Adipocyte (in vitro differentiated cells): Measurements from ENCODE around the gene RUNX1.
"Not testable (repeated sequence)": the region's sequence is repeated elsewhere in the genome, so short reads cannot be mapped to it uniquely, and the experiment has no call there.

Experiments used
- DNase-seq: peaks from one replicate; pipeline ENCODE4 v3.0.0-alpha.2; 2015; ENCODE audit warnings: low read depth
- H3K27me3 ChIP-seq: replicated peaks from 2 replicates; pipeline ENCODE4 v1.7.0; 2013; ENCODE audit warnings: mild to moderate bottlenecking, low read length, moderate library complexity; ENCODE audit not compliant: control insufficient read depth, insufficient read depth
- H3K36me3 ChIP-seq: 2 replicates; pipeline ENCODE4 v1.7.0; 2013; ENCODE audit warnings: low read length, mild to moderate bottlenecking, moderate library complexity; ENCODE audit not compliant: control insufficient read depth, insufficient read depth, severe bottlenecking
- H3K4me1 ChIP-seq: 2 replicates; pipeline ENCODE4 v1.7.0; 2013; ENCODE audit warnings: mild to moderate bottlenecking, low read length, moderate library complexity; ENCODE audit not compliant: control insufficient read depth, insufficient read depth
- H3K4me3 ChIP-seq: 2 replicates; pipeline ENCODE4 v1.7.0; 2013; ENCODE audit warnings: mild to moderate bottlenecking, low read length, moderate library complexity
- H3K9ac ChIP-seq: 2 replicates; pipeline ENCODE4 v1.7.0; 2013; ENCODE audit warnings: mild to moderate bottlenecking, low read length, moderate library complexity
- H3K9me3 ChIP-seq: 2 replicates; pipeline ENCODE4 v1.7.0; 2013; ENCODE audit warnings: mild to moderate bottlenecking, low read length, moderate library complexity; ENCODE audit not compliant: control insufficient read depth

RUNX1 gene

GRCh38 chr21:34804584-34804983 is 244.5 kb downstream of the RUNX1 start:
- Histone ChIP-seq H3K36me3 (peaks cover 23% of the 10 kb centered on the region), H3K9me3 (peaks cover 12% of the 10 kb centered on the region), H3K4me1 (peaks cover 50% of the 10 kb centered on the region)
- DNase-seq, H3K27me3 ChIP-seq, H3K4me3 ChIP-seq, H3K9ac ChIP-seq: not testable (repeated sequence)

GRCh38 chr21:34803782-34804370 is 245.2 kb downstream of the RUNX1 start:
- DNase-seq, result no peak
- Histone ChIP-seq H3K27me3 (no peaks in the 10 kb centered on the region), H3K4me3 (no peak overlapping the region), H3K4me1 (peaks cover 43% of the 10 kb centered on the region), H3K9ac (no peak overlapping the region), H3K36me3 (peaks cover 25% of the 10 kb centered on the region), H3K9me3 (peaks cover 12% of the 10 kb centered on the region)

GRCh38 chr21:34802180-34802899 is 246.8 kb downstream of the RUNX1 start:
- Histone ChIP-seq H3K9ac (no peak overlapping the region), H3K4me3 (no peak overlapping the region), H3K4me1 (peaks cover 33% of the 10 kb centered on the region), H3K27me3 (no peaks in the 10 kb centered on the region), H3K36me3 (peaks cover 40% of the 10 kb centered on the region), H3K9me3 (peaks cover 12% of the 10 kb centered on the region)
- no peak for DNase-seq

- H3K9ac ChIP-seq, result no peak overlapping the region
- peaks cover 38% of the 10 kb centered on the region for H3K4me1 ChIP-seq
- H3K9me3 ChIP-seq, result peaks cover 7% of the 10 kb centered on the region
- peaks cover 48% of the 10 kb centered on the region for H3K36me3 ChIP-seq
- no peaks in the 10 kb centered on the region for H3K27me3 ChIP-seq
- no peak for DNase-seq
- no peak overlapping the region for H3K4me3 ChIP-seq
These were observed 247.5 kb downstream of the RUNX1 start for GRCh38 chr21:34801519-34802132.

- Histone ChIP-seq H3K4me1 (peaks cover 44% of the 10 kb centered on the region), H3K27me3 (no peaks in the 10 kb centered on the region), H3K36me3 (peaks cover 49% of the 10 kb centered on the region), H3K9ac (peak overlapping the region; percentile 34), H3K4me3 (no peak overlapping the region), H3K9me3 (peaks cover under 1% of the 10 kb centered on the region)
- peak; percentile 51 for DNase-seq
These were observed 248.1 kb downstream of the RUNX1 start for GRCh38 chr21:34800797-34801518.

GRCh38 chr21:34799092-34799491 is 250.0 kb downstream of the RUNX1 start:
- H3K36me3 ChIP-seq, result peaks cover 55% of the 10 kb centered on the region
- H3K4me1 ChIP-seq, result peaks cover 63% of the 10 kb centered on the region
- no peak overlapping the region for H3K9ac ChIP-seq
- H3K4me3 ChIP-seq, result no peak overlapping the region
- H3K9me3 ChIP-seq, result no peaks in the 10 kb centered on the region
- H3K27me3 ChIP-seq, result no peaks in the 10 kb centered on the region
- no peak for DNase-seq

- Histone ChIP-seq H3K27me3 (no peaks in the 10 kb centered on the region), H3K36me3 (peaks cover 57% of the 10 kb centered on the region), H3K9ac (no peak overlapping the region), H3K4me3 (no peak overlapping the region), H3K9me3 (no peaks in the 10 kb centered on the region), H3K4me1 (peaks cover 63% of the 10 kb centered on the region)
- peak; percentile 67 for DNase-seq
These were observed 251.1 kb downstream of the RUNX1 start for GRCh38 chr21:34797921-34798535.

GRCh38 chr21:34797201-34797525 is 251.9 kb downstream of the RUNX1 start:
- Histone ChIP-seq H3K4me1 (peaks cover 59% of the 10 kb centered on the region), H3K9me3 (no peaks in the 10 kb centered on the region), H3K4me3 (no peak overlapping the region), H3K9ac (peak overlapping the region; percentile 84), H3K36me3 (peaks cover 61% of the 10 kb centered on the region), H3K27me3 (no peaks in the 10 kb centered on the region)
- DNase-seq, result no peak

- peak overlapping the region; percentile 11 for H3K4me3 ChIP-seq
- peaks cover 59% of the 10 kb centered on the region for H3K36me3 ChIP-seq
- H3K27me3 ChIP-seq, result no peaks in the 10 kb centered on the region
- H3K9me3 ChIP-seq, result no peaks in the 10 kb centered on the region
- peak overlapping the region; percentile 84 for H3K9ac ChIP-seq
- H3K4me1 ChIP-seq, result peaks cover 54% of the 10 kb centered on the region
- peak; percentile 43 for DNase-seq
These were observed 252.4 kb downstream of the RUNX1 start for GRCh38 chr21:34796518-34797200.

DNA sequence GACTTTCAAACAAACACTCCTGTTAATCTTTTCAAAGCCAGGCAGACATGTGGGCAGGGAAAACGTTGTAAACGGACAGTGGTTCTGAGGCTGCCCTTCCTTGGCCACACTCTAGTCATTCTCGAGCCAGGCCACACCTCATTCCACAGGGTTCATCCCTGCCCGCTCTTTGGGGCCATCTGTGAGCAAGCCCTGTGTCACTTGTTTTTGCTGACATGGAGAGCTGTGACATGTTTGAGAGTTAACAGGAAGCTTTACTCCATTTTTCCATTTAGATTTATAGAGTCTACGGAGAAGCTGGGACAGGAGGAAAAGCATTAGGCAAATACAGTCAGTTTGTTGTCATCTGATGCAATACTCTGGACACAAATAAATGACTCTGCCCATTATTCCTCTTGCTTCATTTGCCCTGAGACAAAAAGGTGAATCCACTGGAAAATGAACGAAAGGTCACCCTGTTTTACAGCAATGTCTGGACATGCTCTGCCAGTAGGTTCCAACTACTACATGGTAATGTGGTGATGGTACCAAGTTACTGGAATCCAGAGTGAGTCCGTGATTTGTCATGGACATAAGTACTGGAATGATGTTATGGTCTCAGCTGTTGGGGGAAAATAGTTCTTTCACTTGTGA is 253.4 kb downstream of the RUNX1 start:
- Histone ChIP-seq H3K4me3 (peak overlapping the region; percentile 51), H3K27me3 (no peaks in the 10 kb centered on the region), H3K36me3 (peaks cover 65% of the 10 kb centered on the region), H3K9me3 (no peaks in the 10 kb centered on the region), H3K9ac (peak overlapping the region; percentile 84), H3K4me1 (peaks cover 44% of the 10 kb centered on the region)
- peak; percentile 79 for DNase-seq
